HG03159 (cell line): ENCODE measurements around the gene ADD1.

ENCODE experiments used
- ATAC-seq: cut with Tn5 transposase; IDR thresholded peaks from one replicate; pipeline ENCODE4 v1.9.1; 2021; ENCODE audit warnings: mild to moderate bottlenecking, moderate library complexity; ENCODE audit not compliant: unreplicated experiment

Gene ADD1

GRCh38 chr4:2879026-2879425, 35.4 kb downstream of the ADD1 start:
- no peak for ATAC-seq

- ATAC-seq: no peak
Measured at GRCh38 chr4:2881431-2881830, 37.8 kb downstream of the ADD1 start.

- ATAC-seq: no peak
Measured at GRCh38 chr4:2882341-2882740, 38.7 kb downstream of the ADD1 start.

- no peak for ATAC-seq
Measured at GRCh38 chr4:2886161-2886560, 42.5 kb downstream of the ADD1 start.

GRCh38 chr4:2886622-2887021, 43.0 kb downstream of the ADD1 start:
- no peak for ATAC-seq

- no peak for ATAC-seq
Measured at GRCh38 chr4:2887343-2887742, 43.7 kb downstream of the ADD1 start.

- no peak for ATAC-seq
Measured at GRCh38 chr4:2888886-2889285, 45.2 kb downstream of the ADD1 start.

- ATAC-seq: no peak
Measured at GRCh38 chr4:2891294-2891693, 47.6 kb downstream of the ADD1 start.

- ATAC-seq: no peak
Measured at GRCh38 chr4:2893772-2894171, 50.1 kb downstream of the ADD1 start.

- ATAC-seq: no peak
Measured at GRCh38 chr4:2898001-2898400, 54.4 kb downstream of the ADD1 start.

GRCh38 chr4:2900741-2901140, 57.1 kb downstream of the ADD1 start:
- no peak for ATAC-seq

GRCh38 chr4:2901186-2901585, 57.5 kb downstream of the ADD1 start:
- no peak for ATAC-seq

- ATAC-seq: no peak
Measured at GRCh38 chr4:2902126-2902525, 58.5 kb downstream of the ADD1 start.

GRCh38 chr4:2905544-2905943, 61.9 kb downstream of the ADD1 start:
- ATAC-seq: no peak

- no peak for ATAC-seq
Measured at GRCh38 chr4:2906218-2906617, 62.6 kb downstream of the ADD1 start.

GRCh38 chr4:2907226-2907625, 63.6 kb downstream of the ADD1 start:
- ATAC-seq: no peak

GRCh38 chr4:2907706-2908293, 64.2 kb downstream of the ADD1 start:
- no peak for ATAC-seq

- ATAC-seq: no peak
Measured at GRCh38 chr4:2908686-2909085, 65.0 kb downstream of the ADD1 start.

GRCh38 chr4:2909583-2909982, 65.9 kb downstream of the ADD1 start:
- no peak for ATAC-seq

- ATAC-seq: no peak
Measured at GRCh38 chr4:2910409-2910808, 66.8 kb downstream of the ADD1 start.

- ATAC-seq: no peak
Measured at GRCh38 chr4:2911868-2912267, 68.2 kb downstream of the ADD1 start.

- no peak for ATAC-seq
Measured at GRCh38 chr4:2913168-2913567, 69.5 kb downstream of the ADD1 start.
